HG03575 (cell line): ENCODE measurements around the gene HCST.
A peak's percentile ranks its signal among the peaks of the same experiment; 100 is the strongest.

Experiments
- ATAC-seq: cut with Tn5 transposase; IDR thresholded peaks from one replicate; pipeline ENCODE4 v1.9.1; 2021; ENCODE audit not compliant: unreplicated experiment, insufficient number of reproducible peaks, low FRiP score; ENCODE audit errors: extremely low read depth

Gene HCST

DNA sequence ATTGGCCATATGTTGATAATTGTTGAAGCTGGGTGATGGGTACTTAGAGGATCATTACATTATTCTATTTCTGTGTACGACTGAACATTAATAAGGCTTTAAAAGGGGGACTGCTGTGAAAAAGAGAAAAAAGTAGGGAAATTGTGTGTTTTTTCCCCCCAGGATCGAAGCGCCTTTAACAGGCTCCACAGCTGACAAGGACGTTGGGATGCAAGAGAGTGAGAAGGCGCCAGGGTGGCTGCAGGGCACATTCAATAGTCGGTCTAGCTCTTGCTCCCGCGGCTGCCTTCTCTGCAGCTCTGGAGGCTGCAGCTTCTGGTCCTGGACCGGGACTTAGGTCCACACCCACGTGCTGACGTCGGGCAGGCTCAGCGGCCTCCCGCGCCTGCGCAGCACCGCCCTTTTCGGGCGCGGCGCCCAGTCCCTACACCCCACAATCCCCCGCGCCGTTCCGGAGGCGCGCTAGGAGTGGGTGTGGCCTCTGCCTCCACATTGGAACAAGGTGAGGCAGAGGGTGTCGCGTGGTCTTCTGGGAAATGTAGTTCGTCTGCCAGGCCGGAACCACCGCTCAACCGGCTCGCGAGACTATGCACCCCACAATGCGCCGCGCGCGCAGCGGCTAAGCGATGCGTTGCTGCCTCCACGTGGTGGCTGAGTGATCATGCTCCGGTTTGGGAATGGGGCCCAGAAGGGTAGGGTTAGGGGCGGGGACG is 29.0 kb downstream of the HCST start:
- peak; percentile 57 for ATAC-seq

DNA sequence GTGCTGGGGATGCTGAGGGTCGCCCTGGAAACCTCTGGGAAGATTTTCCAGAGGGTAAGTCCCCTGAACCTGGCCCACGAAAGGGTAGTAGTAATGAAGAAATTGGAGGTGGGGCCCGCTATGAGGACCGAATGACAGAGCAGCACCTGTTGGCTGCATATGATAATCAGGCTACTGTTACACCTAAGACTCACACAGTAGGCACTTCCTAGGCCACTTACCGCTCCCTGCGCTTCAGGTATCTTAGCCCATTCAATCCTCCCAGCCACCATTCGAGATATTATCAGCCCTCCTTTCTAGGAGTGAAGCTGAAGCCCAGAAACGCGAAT is 29.5 kb downstream of the HCST start:
- no peak for ATAC-seq

DNA sequence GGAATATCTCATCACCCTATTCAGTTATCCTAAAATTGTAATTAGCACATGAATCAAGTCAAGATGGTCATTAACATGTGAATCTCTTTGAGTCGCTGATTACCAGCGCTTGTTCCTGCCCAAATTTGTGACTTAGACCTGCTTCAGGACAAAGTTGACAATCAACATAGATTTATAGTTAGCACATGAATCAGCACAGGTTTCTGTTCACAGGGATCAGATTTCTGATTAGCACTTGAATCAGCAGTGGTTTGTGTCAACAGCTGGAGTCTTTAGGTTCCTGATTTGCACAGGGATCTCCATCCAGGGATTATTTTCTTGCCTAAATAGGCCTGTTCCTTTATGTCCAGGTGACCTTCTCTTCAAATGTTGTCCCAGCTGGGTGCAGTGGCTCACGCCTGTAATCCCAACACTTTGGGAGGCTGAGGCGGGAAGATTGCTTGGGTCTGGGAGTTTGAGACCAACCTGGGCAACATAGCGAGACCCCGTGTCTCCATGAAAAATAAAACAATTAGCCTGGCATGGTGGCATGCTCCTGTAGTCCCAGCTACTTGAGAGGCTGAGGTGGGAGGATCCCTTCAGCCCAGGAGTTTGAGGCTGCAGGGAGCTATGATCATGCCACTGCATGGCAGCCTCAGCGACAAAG is 30.1 kb downstream of the HCST start:
- no peak for ATAC-seq

DNA sequence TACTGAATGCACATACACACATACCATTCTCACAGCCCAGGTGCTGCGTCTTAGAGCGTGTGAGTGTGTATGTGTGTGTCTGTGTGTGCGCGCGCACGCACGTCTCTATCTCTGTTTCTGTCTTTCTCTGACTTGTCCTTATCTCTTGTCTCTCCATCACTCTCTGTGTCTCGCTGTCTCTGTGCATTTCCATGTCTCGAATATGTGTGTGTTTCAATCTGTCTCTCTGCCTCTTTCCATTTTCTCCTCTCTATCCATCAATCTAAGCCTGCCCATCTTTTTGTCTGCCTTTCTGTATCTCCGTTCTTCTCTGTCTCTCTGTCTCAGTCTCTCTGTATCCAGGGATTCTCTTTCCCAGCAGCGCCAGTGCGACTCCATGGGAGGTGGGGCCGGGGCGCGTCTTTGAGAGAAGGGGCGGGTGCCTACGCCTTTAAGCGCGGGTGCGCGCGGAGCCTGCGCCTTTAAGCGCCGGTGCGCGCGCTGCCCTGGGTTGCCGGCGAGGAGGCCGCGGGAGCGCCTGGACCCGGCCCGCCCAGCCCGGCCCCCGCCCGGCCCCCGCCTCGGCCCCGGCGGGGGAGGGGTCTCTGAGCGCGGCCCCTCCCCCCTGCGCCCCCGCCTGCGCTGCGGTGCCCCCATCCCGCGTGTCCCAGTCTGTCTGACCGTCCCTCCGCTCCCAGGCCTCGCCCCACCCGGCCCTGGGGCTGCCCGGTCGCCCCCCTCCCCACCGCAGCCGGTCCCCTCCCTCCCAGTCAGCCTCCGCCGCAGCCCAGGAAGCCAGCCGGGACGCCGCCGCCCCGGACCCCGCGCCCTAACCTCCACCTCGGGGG is 33.8 kb downstream of the HCST start, which contains the start of gene LRFN3:
Gene LRFN3, plus strand, starts transcription at position 464 of the 827 bp plus-strand sequence. CDS start 3,052 bp downstream, outside the sequence.
- no peak for ATAC-seq

DNA sequence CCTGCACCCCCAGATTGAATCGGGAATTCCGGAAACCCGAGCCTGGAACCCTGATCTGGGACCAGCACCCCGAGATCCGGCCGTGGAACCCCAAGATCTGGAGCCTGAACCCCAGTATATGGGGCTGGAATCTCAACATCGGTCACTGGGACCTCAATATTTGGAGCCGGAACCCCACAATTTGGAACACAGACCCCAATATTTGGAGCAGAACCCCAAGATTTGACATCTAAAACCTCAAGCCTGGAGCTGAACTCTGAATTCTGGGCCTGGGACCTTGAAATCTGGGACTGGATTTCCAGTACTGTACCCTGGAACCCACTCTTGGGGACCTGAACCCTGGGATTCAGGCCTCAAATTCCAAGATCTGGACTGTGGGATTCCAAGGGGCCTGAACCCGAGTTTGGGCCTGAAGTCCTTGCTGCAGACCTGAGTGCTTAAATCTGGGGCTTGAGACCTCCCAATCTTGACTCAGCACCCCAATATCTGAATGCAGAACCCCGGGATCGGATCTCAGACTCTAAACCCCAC is 34.5 kb downstream of the HCST start:
- no peak for ATAC-seq

DNA sequence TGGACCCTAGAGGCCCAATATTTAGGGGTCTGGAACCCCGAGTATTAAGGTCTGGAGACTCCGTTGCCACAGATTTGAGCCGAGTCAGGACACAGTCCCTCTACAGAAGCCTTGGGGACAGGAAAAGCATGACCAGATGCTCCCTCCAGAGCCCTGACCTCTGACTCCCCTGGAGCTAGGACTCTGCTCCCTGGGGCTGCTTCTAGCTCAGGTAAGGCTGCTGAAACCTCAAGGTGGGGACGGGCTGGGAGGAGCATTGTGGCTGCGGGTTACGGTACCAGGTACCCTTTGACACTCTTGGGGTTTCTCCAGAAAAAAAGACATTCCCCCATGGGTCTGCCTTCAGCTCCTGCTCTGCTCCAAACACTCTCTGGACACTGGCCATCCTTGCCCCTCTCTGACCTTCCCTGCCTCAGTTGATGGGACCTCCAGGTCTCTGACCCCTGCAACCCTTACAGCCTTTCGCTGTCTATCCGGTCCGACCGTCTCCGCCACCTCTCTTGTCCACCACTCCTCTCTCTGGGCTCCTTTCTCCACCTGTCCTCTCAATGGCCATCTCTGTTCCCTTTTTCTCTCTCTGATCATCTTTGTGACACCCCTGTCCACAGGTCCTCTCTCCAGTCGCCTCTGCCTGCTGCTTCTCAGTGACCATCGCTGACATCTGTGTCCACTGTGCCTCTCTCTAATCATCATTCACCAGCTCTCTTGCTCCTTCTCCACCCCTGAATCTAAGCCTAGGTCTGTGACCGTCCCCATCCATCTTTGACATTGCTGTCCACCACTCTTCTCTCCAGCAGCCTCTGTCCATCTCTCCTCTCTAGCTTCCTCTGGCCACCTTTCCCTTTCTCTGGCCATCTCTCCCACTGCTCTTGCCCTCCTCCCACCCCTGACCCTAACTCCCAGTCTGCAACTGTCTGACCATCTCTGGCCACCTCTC is 35.3 kb downstream of the HCST start:
- no peak for ATAC-seq

DNA sequence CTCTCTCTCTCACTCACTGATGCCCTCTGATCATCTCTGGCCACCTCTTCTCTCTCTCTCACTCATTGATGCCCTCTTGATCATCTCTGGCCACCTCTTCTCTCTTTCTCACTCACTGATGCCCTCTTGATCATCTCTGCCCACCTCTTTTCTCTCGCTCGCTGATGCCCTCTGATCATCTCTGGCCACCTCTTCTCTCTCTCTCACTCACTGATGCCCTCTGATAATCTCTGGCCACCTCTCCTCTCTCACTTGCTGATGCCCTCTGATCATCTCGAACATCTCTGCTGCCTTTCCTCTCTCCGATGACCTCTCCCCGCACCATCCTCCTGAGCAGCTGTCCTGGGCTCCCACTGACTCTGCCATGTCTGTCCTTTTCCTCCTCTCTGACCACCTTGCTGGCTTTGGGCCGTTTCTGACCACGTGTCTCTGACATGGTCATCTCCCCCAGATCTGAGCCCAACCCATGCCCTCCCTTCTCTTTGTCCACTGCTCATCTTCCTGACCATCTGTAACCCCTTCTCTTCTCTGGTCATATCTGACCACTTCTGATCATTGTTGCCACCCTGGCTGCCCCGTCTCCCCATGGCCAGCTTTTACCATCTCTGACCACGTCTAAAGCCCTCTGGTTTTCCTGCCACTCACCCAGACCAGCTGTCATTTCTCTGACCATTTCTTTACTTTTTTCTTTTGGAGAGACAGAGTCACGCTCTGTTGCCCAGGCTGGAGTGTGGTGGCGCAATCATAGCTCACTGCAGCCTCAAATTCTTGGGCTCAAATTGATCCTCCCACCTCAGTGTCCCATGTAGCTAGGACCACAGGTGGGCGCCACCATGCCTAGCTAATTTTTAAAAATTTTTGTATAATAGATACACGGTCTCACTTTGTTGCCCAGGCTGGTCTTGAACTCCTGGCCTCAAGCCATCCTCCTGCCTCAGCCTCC is 36.2 kb downstream of the HCST start:
- ATAC-seq: no peak

DNA sequence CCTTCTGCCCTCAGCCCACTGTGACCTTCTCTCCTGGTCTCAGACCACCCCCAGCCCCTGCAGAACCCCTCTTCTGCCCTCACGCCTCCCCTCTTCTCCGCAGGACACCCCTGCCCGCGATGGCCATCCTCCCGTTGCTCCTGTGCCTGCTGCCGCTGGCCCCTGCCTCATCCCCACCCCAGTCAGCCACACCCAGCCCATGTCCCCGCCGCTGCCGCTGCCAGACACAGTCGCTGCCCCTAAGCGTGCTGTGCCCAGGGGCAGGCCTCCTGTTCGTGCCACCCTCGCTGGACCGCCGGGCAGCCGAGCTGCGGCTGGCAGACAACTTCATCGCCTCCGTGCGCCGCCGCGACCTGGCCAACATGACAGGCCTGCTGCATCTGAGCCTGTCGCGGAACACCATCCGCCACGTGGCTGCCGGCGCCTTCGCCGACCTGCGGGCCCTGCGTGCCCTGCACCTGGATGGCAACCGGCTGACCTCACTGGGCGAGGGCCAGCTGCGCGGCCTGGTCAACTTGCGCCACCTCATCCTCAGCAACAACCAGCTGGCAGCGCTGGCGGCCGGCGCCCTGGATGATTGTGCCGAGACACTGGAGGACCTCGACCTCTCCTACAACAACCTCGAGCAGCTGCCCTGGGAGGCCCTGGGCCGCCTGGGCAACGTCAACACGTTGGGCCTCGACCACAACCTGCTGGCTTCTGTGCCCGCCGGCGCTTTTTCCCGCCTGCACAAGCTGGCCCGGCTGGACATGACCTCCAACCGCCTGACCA is 37.2 kb downstream of the HCST start:
- no peak for ATAC-seq

DNA sequence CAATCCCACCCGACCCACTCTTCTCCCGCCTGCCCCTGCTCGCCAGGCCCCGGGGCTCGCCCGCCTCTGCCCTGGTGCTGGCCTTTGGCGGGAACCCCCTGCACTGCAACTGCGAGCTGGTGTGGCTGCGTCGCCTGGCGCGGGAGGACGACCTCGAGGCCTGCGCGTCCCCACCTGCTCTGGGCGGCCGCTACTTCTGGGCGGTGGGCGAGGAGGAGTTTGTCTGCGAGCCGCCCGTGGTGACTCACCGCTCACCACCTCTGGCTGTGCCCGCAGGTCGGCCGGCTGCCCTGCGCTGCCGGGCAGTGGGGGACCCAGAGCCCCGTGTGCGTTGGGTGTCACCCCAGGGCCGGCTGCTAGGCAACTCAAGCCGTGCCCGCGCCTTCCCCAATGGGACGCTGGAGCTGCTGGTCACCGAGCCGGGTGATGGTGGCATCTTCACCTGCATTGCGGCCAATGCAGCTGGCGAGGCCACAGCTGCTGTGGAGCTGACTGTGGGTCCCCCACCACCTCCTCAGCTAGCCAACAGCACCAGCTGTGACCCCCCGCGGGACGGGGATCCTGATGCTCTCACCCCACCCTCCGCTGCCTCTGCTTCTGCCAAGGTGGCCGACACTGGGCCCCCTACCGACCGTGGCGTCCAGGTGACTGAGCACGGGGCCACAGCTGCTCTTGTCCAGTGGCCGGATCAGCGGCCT is 37.9 kb downstream of the HCST start:
- ATAC-seq: no peak

DNA sequence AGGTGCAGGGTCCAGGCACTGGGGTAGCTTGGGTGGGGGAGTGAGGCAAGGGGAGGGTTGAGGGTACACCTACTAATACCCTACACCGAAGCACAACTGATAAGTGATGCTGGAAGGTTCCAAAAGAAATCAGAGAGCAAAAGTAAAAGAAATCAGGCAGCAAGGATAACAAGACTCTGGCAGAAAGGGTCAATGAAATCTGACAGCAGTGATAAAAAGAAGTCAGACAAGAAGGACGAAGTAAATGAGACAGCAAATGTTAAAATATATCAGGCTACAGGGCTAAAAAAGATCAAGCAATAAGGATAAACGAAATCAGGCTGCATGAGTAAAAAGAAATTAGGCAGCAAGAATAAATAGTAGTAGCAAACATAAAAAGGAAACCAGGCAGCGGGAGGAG is 38.5 kb downstream of the HCST start:
- no peak for ATAC-seq

DNA sequence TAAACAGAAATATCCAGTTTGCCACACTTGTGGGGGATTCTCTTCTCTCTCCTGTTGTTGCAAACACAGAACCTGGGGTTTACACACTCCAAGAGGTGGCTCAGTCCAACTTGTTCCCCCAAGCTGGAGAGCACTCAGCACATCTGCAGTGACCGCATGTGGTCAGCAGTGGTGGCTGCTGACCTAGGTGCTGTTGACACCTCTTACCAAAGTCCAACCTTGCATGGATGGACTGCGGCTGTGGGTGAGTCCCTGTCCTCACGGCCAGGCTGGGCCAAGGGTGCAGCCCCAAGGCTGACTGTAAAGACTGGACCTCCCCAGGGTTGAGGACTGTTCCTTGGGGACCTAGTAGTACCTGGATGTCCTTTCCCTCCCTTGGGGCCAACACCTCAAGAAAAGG is 39.9 kb downstream of the HCST start:
- ATAC-seq: no peak

DNA sequence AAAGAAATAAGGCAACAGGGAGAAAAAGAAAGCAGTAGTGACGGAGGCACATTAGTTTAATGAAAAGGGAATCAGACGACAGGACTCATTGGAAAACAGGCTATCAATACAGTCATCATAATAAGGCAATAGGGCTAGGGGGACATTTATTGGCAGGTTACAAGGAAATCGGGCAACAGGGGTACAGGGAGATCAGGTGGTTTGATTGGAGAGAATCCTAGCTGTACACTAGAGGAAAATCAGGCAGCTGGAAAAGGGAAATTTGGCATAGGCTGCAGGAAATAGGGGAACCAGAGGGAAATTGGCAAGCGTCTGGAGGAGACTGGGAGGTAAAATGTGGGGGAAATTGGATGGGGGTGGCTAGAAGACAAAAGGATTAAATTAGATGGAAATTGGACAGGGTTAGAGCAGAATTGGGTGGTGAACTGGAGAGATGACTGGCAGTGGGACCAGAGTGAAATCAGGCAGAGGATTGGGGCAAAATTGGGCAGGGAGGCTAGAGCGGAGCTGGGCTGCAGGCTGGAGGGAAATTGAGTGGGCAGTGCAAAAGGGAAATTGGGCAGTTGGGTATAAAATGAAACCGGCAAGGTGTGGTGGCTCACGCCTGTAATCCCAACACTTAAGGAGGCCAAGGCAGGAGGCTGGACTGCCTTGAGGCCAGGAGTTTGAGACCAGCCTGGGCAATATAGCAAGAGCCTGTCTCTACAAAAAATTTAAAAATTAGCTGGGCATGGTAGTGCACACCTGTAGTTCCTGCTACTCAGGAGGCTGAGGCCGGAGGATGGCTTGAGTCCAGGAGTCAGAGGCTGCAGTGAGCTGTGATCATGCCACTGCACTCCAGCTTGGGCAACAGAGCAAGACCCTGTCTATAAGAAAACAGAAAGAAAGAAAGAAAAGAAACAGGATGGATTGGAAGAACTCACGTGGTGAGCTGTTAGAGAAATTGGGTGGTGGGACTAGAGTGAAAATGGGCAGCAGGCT is 41.3 kb downstream of the HCST start:
- ATAC-seq: no peak

DNA sequence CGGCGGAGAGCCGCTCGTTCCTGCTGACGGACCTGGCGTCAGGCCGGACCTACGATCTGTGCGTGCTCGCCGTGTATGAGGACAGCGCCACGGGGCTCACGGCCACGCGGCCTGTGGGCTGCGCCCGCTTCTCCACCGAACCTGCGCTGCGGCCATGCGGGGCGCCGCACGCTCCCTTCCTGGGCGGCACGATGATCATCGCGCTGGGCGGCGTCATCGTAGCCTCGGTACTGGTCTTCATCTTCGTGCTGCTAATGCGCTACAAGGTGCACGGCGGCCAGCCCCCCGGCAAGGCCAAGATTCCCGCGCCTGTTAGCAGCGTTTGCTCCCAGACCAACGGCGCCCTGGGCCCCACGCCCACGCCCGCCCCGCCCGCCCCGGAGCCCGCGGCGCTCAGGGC is 42.2 kb downstream of the HCST start:
- ATAC-seq: no peak

DNA sequence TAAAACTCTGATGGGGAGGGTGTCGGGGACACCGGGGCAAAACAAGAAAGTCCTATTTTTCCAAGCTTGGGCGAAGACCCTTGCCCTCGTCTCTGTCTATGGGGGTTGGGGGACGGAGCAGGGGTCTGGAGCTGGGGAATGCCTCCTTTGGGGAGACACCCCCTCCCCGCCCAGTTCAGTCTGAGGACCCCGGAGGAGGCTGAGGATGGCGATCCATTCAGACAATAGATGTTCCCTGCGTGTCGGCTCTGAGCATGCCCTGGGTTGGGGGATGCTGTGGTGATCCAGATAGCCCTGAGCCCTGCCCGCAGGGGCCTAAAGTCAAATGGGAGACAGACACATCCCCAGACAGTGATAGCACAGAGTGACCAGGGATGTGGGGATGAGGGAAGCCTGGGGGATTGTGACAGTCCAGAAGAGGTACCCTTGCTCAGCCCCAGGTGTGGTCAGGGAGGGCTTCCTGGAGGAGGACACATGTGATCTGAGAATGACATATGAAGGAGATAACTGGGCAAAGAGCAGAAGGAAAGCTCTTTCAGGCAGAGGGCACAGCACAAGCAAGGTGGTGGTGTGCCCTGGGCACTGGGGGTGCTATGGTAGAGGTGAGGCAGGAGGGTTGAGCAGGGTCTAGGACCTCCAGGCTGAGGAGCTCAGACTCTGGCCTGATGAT is 42.9 kb downstream of the HCST start:
- ATAC-seq: no peak

DNA sequence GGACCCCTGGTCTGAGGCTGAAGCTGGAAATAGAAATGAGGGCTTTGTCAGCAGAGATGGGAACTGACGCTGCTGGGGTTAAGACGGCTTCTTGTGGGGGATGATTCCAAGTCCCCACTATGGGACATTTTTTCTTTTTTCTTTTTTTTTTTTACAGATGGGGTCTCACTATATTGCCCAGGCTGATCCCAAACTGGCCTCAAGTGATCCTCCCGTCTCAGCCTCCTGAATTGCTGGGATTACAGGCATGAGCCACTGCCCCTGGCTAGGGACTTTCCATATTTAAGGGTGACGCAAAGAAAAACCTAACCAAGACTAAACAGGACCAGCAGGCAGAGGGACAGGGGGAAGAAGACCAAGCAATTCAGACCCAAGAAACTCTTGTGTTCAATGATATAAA is 43.9 kb downstream of the HCST start:
- no peak for ATAC-seq
